Measurements from ENCODE around the gene TPP1. TPM values are rescaled to one million over a fixed set of nuclear protein-coding genes. Genes with fewer than 3 reads are reported as not detected.

The TPP1 gene
- total and polyA plus RNA-seq, 4 donors, result 52.8 to 108 (median 86.5) TPM

DNA sequence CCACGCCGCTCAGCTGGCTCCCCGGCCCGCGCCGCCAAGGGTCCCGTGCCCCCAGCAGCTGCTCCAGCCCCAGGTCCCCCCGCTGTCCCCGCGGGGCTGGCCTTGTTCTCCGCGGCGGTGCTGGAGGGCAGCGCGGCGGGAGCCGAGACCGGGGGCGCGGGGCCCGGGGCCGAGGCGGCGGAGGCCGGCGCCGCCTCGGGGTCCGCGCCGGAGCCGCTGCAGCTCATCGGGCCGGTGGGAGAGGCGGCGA lies 7.3 kb downstream of the TPP1 start:
- Histone ChIP-seq H3K9me3 (ENCODE audit: control insufficient read depth in 4 of 4, low read length in 3 of 4) (no peaks in the 10 kb centered on the region), H3K36me3 (ENCODE audit: control insufficient read depth in 4 of 4, insufficient read depth in 3 of 4, low read depth in 1 of 4, low read length in 3 of 4) (peaks cover 14 to 43% (median 37%) of the 10 kb centered on the region in 4 donors), H3K4me1 (ENCODE audit: control insufficient read depth in 4 of 4, insufficient read depth in 4 of 4, low read length in 3 of 4) (peaks cover 1 to 28% (median 19%) of the 10 kb centered on the region in 4 donors), H3K27me3 (ENCODE audit: control insufficient read depth in 4 of 4, insufficient read depth in 4 of 4, low read length in 3 of 4) (no peaks in the 10 kb centered on the region), H3K27ac (ENCODE audit: low read depth in 1 of 2, low read length in 2 of 2) (peak overlapping the region; percentile 84 to 96), H3K9ac (ENCODE audit: low read depth in 1 of 2, low read length in 2 of 2) (peak overlapping the region in 1 of 2 donors; percentile 87), H3K4me3 (ENCODE audit: low read depth in 1 of 3, low read length in 3 of 3) (peak overlapping the region; percentile 79 to 83 (median 82))
- DNase-seq (ENCODE audit: low spot score), result no peak
- 3% methylated on average over 36 of the region's 36 CpGs for WGBS
- TF ChIP-seq, protein P1, sequence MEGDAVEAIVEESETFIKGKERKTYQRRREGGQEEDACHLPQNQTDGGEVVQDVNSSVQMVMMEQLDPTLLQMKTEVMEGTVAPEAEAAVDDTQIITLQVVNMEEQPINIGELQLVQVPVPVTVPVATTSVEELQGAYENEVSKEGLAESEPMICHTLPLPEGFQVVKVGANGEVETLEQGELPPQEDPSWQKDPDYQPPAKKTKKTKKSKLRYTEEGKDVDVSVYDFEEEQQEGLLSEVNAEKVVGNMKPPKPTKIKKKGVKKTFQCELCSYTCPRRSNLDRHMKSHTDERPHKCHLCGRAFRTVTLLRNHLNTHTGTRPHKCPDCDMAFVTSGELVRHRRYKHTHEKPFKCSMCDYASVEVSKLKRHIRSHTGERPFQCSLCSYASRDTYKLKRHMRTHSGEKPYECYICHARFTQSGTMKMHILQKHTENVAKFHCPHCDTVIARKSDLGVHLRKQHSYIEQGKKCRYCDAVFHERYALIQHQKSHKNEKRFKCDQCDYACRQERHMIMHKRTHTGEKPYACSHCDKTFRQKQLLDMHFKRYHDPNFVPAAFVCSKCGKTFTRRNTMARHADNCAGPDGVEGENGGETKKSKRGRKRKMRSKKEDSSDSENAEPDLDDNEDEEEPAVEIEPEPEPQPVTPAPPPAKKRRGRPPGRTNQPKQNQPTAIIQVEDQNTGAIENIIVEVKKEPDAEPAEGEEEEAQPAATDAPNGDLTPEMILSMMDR (IDR thresholded peaks at IDR 0.05; ENCODE audit: low read depth, low read length, missing input control), result no peak
- TF ChIP-seq NR2F2 (IDR thresholded peaks at IDR 0.05), result no peak
- TF ChIP-seq, protein P2, sequence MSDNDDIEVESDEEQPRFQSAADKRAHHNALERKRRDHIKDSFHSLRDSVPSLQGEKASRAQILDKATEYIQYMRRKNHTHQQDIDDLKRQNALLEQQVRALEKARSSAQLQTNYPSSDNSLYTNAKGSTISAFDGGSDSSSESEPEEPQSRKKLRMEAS (IDR thresholded peaks at IDR 0.05), result no peak
- TF ChIP-seq HNF4A (conservative IDR thresholded peaks at IDR 0.05), result no peak
- no peak for TF ChIP-seq EGR1 (IDR thresholded peaks at IDR 0.05; ENCODE audit: low read depth in 2 of 2)
- no peak for TF ChIP-seq RAD21 (IDR thresholded peaks at IDR 0.05)
- no peak for TF ChIP-seq FOXA1 (IDR thresholded peaks at IDR 0.05)
- TF ChIP-seq, protein P3, sequence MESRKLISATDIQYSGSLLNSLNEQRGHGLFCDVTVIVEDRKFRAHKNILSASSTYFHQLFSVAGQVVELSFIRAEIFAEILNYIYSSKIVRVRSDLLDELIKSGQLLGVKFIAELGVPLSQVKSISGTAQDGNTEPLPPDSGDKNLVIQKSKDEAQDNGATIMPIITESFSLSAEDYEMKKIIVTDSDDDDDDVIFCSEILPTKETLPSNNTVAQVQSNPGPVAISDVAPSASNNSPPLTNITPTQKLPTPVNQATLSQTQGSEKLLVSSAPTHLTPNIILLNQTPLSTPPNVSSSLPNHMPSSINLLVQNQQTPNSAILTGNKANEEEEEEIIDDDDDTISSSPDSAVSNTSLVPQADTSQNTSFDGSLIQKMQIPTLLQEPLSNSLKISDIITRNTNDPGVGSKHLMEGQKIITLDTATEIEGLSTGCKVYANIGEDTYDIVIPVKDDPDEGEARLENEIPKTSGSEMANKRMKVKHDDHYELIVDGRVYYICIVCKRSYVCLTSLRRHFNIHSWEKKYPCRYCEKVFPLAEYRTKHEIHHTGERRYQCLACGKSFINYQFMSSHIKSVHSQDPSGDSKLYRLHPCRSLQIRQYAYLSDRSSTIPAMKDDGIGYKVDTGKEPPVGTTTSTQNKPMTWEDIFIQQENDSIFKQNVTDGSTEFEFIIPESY (IDR thresholded peaks at IDR 0.05), result no peak
- no peak for TF ChIP-seq YY1 (IDR thresholded peaks at IDR 0.05)
- no peak for TF ChIP-seq JUND (IDR thresholded peaks at IDR 0.05)
- TF ChIP-seq HNF4G (IDR thresholded peaks at IDR 0.05), result no peak
- TF ChIP-seq TAF1 (conservative IDR thresholded peaks at IDR 0.05), result no peak
- no peak for TF ChIP-seq RXRA (IDR thresholded peaks at IDR 0.05)
- TF ChIP-seq, protein P4, sequence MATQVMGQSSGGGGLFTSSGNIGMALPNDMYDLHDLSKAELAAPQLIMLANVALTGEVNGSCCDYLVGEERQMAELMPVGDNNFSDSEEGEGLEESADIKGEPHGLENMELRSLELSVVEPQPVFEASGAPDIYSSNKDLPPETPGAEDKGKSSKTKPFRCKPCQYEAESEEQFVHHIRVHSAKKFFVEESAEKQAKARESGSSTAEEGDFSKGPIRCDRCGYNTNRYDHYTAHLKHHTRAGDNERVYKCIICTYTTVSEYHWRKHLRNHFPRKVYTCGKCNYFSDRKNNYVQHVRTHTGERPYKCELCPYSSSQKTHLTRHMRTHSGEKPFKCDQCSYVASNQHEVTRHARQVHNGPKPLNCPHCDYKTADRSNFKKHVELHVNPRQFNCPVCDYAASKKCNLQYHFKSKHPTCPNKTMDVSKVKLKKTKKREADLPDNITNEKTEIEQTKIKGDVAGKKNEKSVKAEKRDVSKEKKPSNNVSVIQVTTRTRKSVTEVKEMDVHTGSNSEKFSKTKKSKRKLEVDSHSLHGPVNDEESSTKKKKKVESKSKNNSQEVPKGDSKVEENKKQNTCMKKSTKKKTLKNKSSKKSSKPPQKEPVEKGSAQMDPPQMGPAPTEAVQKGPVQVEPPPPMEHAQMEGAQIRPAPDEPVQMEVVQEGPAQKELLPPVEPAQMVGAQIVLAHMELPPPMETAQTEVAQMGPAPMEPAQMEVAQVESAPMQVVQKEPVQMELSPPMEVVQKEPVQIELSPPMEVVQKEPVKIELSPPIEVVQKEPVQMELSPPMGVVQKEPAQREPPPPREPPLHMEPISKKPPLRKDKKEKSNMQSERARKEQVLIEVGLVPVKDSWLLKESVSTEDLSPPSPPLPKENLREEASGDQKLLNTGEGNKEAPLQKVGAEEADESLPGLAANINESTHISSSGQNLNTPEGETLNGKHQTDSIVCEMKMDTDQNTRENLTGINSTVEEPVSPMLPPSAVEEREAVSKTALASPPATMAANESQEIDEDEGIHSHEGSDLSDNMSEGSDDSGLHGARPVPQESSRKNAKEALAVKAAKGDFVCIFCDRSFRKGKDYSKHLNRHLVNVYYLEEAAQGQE (IDR thresholded peaks at IDR 0.05), result no peak
- TF ChIP-seq FOXA2 (IDR thresholded peaks at IDR 0.05), result no peak
- TF ChIP-seq GABPA (IDR thresholded peaks at IDR 0.05 in 1 of 2, conservative IDR thresholded peaks at IDR 0.05 in 1 of 2), result no peak

Measured in liver (tissue), 9 donors.